Umbilical cord (tissue), 2 donors: ENCODE data around the gene CHCHD6. TPM values are rescaled to one million over a fixed set of nuclear protein-coding genes. Genes with fewer than 3 reads are reported as not detected.

Experiments used
- DNase-seq: peaks from one replicate; pipeline ENCODE4 v3.0.0-alpha.2; 2015; ENCODE audit warnings: low spot score
- total RNA-seq: library from RNA; depleted of rRNA; stranded (reverse); fragments of >200 nt; gene quantifications from one replicate; pipeline ENCODE4 v1.2.3, GENCODE V29; 2014; ENCODE audit warnings: low replicate concordance; ENCODE audit not compliant: insufficient read depth

CHCHD6 gene
- total RNA-seq, 1 donor from 2014 or later = 11.8 TPM

GRCh38 chr3:126957776-126958637 is 254.0 kb downstream of the CHCHD6 start:
- DNase-seq = no peak

- DNase-seq = no peak
Measured at GRCh38 chr3:126958638-126959085, 254.6 kb downstream of the CHCHD6 start.

- DNase-seq = no peak
Measured at GRCh38 chr3:126959136-126959920, 255.3 kb downstream of the CHCHD6 start.

GRCh38 chr3:126959921-126960603 is 256.0 kb downstream of the CHCHD6 start:
- no peak for DNase-seq

GRCh38 chr3:126960604-126960995 is 256.6 kb downstream of the CHCHD6 start:
- DNase-seq = no peak

- DNase-seq = peak; percentile 41
Measured at GRCh38 chr3:126961191-126961790, 257.3 kb downstream of the CHCHD6 start.

- DNase-seq = no peak
Measured at GRCh38 chr3:126961791-126962461, 257.9 kb downstream of the CHCHD6 start.

- DNase-seq = no peak
Measured at GRCh38 chr3:126962756-126963155, 258.7 kb downstream of the CHCHD6 start.

GRCh38 chr3:126963261-126964190 is 259.5 kb downstream of the CHCHD6 start:
- no peak for DNase-seq

GRCh38 chr3:126964261-126964660 is 260.2 kb downstream of the CHCHD6 start:
- DNase-seq = no peak

- DNase-seq = no peak
Measured at GRCh38 chr3:126964950-126965349, 260.9 kb downstream of the CHCHD6 start.

GRCh38 chr3:126965526-126966080 is 261.6 kb downstream of the CHCHD6 start:
- DNase-seq = no peak

GRCh38 chr3:126967386-126967785 is 263.3 kb downstream of the CHCHD6 start:
- no peak for DNase-seq

- no peak for DNase-seq
Measured at GRCh38 chr3:126968391-126969390, 264.7 kb downstream of the CHCHD6 start.

GRCh38 chr3:126969586-126969985 is 265.5 kb downstream of the CHCHD6 start:
- no peak for DNase-seq

GRCh38 chr3:126970101-126970500 is 266.1 kb downstream of the CHCHD6 start:
- no peak for DNase-seq

- no peak for DNase-seq
Measured at GRCh38 chr3:126970921-126971320, 266.9 kb downstream of the CHCHD6 start.

GRCh38 chr3:126971891-126972351 is 267.9 kb downstream of the CHCHD6 start:
- peak; percentile 29 for DNase-seq
